Esophagus muscularis mucosa (tissue), 4 donors: ENCODE results near the gene GNG12.

ENCODE experiments used
- EP300 ChIP-seq: sonication (generic); formaldehyde crosslinking; IDR thresholded peaks from one replicate; pipeline ENCODE4 v1.6.1; 2017; ENCODE audit warnings: antibody characterized with exemption
- POLR2A ChIP-seq: fragments of 450-650 bp; IDR thresholded peaks from one replicate; pipeline ENCODE4 v1.6.1; 2017; ENCODE audit warnings: antibody characterized with exemption, moderate library complexity, mild to moderate bottlenecking, low read depth
- TF ChIP-seq, protein P1 (sequence below), 3 experiments: fragments of 200-600 bp in 2 of 3; fragments of 450-650 bp in 1 of 3; sonication (generic) in 2 of 3; IDR thresholded peaks; one replicate each; pipeline ENCODE4 v1.5.1; 2017 to 2019; ENCODE audit warnings: antibody characterized with exemption in 3 of 3, mild to moderate bottlenecking in 2 of 3, moderate library complexity in 1 of 3

DNA sequence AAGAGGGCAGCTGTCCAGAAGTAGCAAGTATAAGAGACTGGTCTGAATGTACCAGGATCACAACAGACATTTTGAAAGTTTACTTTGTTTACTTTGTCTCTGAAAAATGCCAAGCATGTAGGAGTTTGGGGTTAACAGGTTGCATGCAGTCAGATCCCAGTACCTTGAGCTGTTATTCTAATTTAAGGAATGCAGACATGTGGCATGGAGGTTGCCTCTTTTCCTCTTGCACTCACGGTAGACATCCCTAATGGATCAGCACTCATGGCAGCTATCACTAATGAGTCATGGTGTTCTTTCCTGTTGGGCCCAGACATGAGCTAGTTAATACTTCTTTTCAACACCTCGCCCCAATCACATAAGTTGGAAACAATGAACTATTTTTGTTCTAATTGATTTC lies 81.0 kb downstream of the GNG12 start:
- TF ChIP-seq POLR2A (no peak), EP300 (no peak)
- TF ChIP-seq, protein P1, sequence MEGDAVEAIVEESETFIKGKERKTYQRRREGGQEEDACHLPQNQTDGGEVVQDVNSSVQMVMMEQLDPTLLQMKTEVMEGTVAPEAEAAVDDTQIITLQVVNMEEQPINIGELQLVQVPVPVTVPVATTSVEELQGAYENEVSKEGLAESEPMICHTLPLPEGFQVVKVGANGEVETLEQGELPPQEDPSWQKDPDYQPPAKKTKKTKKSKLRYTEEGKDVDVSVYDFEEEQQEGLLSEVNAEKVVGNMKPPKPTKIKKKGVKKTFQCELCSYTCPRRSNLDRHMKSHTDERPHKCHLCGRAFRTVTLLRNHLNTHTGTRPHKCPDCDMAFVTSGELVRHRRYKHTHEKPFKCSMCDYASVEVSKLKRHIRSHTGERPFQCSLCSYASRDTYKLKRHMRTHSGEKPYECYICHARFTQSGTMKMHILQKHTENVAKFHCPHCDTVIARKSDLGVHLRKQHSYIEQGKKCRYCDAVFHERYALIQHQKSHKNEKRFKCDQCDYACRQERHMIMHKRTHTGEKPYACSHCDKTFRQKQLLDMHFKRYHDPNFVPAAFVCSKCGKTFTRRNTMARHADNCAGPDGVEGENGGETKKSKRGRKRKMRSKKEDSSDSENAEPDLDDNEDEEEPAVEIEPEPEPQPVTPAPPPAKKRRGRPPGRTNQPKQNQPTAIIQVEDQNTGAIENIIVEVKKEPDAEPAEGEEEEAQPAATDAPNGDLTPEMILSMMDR (IDR thresholded peaks at IDR 0.05): no peak
